SK-N-SH (cell line): ENCODE measurements around the gene RPL7A.

ENCODE experiments used
- JUND ChIP-seq: IDR thresholded peaks from 2 replicates; pipeline ENCODE4 v1.4.0; 2012
- POLR2AphosphoS5 ChIP-seq: IDR thresholded peaks from 2 replicates; pipeline ENCODE4 v1.6.1; 2012; ENCODE audit warnings: low read depth, low read length
- TAF1 ChIP-seq: IDR thresholded peaks from 2 replicates; pipeline ENCODE4 v1.6.1; 2012; ENCODE audit warnings: low read depth, mild to moderate bottlenecking, low read length, moderate library complexity, borderline replicate concordance
- TF ChIP-seq, protein P1 (sequence below): fragments of 200-600 bp; sonication (generic); IDR thresholded peaks from 2 replicates; pipeline ENCODE4 v1.6.1; 2017; ENCODE audit warnings: antibody characterized with exemption, mild to moderate bottlenecking, moderate library complexity
- TF ChIP-seq, protein P2 (sequence below): IDR thresholded peaks from 2 replicates; pipeline ENCODE4 v1.4.0; 2012; ENCODE audit warnings: low read depth, borderline replicate concordance

DNA sequence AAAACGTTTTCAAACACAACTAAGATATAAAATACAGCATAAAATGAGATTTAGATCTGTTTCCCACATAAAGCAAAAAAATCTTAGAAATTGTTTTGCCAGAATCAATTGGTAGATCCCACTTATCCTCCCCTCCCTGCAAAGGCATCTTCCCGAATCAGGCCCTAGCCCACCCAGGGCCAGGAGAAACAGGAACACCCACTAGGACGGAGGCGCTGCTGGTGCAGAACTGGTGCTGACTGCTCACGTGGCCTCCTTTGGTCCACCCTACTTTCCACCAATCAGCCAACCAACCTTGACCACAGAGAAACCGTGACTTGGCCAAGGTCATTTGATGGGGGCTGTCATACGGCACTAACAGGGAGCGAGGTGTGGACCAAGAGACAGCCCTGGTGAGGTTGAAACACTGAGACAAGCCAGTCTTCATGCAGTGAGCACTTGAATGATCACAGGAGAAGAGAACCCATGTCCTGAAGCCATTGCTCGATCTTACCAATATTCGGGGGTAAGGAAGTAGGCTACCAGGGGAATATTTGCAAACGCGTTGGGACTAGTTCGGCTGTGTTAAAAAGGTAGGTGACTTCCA, 13.6 kb downstream of the RPL7A start:
- TF ChIP-seq, protein P1, sequence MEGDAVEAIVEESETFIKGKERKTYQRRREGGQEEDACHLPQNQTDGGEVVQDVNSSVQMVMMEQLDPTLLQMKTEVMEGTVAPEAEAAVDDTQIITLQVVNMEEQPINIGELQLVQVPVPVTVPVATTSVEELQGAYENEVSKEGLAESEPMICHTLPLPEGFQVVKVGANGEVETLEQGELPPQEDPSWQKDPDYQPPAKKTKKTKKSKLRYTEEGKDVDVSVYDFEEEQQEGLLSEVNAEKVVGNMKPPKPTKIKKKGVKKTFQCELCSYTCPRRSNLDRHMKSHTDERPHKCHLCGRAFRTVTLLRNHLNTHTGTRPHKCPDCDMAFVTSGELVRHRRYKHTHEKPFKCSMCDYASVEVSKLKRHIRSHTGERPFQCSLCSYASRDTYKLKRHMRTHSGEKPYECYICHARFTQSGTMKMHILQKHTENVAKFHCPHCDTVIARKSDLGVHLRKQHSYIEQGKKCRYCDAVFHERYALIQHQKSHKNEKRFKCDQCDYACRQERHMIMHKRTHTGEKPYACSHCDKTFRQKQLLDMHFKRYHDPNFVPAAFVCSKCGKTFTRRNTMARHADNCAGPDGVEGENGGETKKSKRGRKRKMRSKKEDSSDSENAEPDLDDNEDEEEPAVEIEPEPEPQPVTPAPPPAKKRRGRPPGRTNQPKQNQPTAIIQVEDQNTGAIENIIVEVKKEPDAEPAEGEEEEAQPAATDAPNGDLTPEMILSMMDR: no peak
- TF ChIP-seq TAF1: no peak
- no peak for TF ChIP-seq POLR2AphosphoS5
- 0 out of 2 replicates have a peak, but pooled peaks have one; percentile 0 for TF ChIP-seq JUND
- TF ChIP-seq, protein P2, sequence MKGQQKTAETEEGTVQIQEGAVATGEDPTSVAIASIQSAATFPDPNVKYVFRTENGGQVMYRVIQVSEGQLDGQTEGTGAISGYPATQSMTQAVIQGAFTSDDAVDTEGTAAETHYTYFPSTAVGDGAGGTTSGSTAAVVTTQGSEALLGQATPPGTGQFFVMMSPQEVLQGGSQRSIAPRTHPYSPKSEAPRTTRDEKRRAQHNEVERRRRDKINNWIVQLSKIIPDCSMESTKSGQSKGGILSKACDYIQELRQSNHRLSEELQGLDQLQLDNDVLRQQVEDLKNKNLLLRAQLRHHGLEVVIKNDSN: no peak
